ENCODE data around the gene CLSTN1. TPM values are rescaled to one million over a fixed set of nuclear protein-coding genes. Genes with fewer than 3 reads are reported as not detected.

The CLSTN1 gene
- total RNA-seq, 1 experiment from 2014 or later = 100 TPM

- no peak for TF ChIP-seq CTCF (conservative IDR thresholded peaks at IDR 0.05)
- Histone ChIP-seq H2BK15ac (ENCODE audit: low read depth, low read length) (no peak overlapping the region), H3K79me1 (ENCODE audit: insufficient read depth, low read depth, low read length, poor library complexity, severe bottlenecking) (peaks cover 10% of the 10 kb centered on the region), H4K5ac (ENCODE audit: insufficient read length, low read depth, low read length) (no peak overlapping the region), H3K9ac (ENCODE audit: extremely low read depth, insufficient read length, low read length) (no peak overlapping the region), H4K91ac (ENCODE audit: insufficient read length, low read depth, low read length) (no peak overlapping the region), H2BK120ac (ENCODE audit: low read depth, low read length, poor library complexity, severe bottlenecking) (no peak overlapping the region), H2AK5ac (ENCODE audit: insufficient read length, low read length) (no peak overlapping the region), H3K9me3 (ENCODE audit: control insufficient read depth, low read depth, low read length) (no peaks in the 10 kb centered on the region), H2BK20ac (ENCODE audit: low read depth, low read length, poor library complexity, severe bottlenecking) (no peak overlapping the region), H2AFZ (ENCODE audit: low read length) (no peak overlapping the region), H3K18ac (ENCODE audit: insufficient read length, low read depth, low read length) (no peak overlapping the region), H2BK5ac (ENCODE audit: insufficient read length, low read length) (no peak overlapping the region), H4K8ac (replicated peaks; ENCODE audit: insufficient read length, low read depth, low read length) (no peak overlapping the region), H3K14ac (ENCODE audit: insufficient read depth, low read length) (no peak overlapping the region), H2BK12ac (ENCODE audit: insufficient read length, low read depth, low read length) (no peak overlapping the region), H3K4me1 (ENCODE audit: insufficient read depth, low read length) (no peaks in the 10 kb centered on the region; the same call in 1 of the 2 replicates), H4K20me1 (ENCODE audit: control insufficient read depth, insufficient read depth, insufficient read length) (no peaks in the 10 kb centered on the region), H3K4ac (ENCODE audit: low read depth, low read length) (no peak overlapping the region), H3K23ac (ENCODE audit: insufficient read length, low read depth, low read length) (no peak overlapping the region), H3K27ac (ENCODE audit: insufficient read length, low read depth, low read length) (no peak overlapping the region), H3K4me2 (ENCODE audit: insufficient read depth, insufficient read length, low read length) (no peak overlapping the region), H3K27me3 (ENCODE audit: insufficient read depth, low read length) (no peaks in the 10 kb centered on the region), H3K56ac (ENCODE audit: insufficient read length, low read depth, low read length) (no peak overlapping the region), H3T11ph (ENCODE audit: low read length) (no peak overlapping the region), H3K79me2 (ENCODE audit: insufficient read depth, low read length) (peaks cover 9% of the 10 kb centered on the region; the same call in 1 of the 2 replicates), H3K23me2 (ENCODE audit: insufficient read length, low read depth, low read length, poor library complexity, severe bottlenecking) (no peaks in the 10 kb centered on the region)
- Mint-ChIP-seq H3K27me3 (ENCODE audit: low read depth) (no peaks in the 10 kb centered on the region), H3K36me3 (ENCODE audit: insufficient read depth in 1 of 3, low read depth in 3 of 3) (peaks cover 3 to 8% (median 4%) of the 10 kb centered on the region in 3 experiments; a peak in 5 of 7 replicates), H3K27ac (peak overlapping the region in 1 of 3 experiments; percentile 76; a peak in 2 of 7 replicates), H3K9me3 (no peaks in the 10 kb centered on the region; a peak in 1 of 5 replicates), H3K4me1 (peaks cover 23 to 27% of the 10 kb centered on the region in 2 experiments), H3K4me3 (no peak overlapping the region)
- no peak for DNase-seq
- WGBS (ENCODE audit: extremely low coverage, insufficient read length, low lambda C conversion rate) = no CpG with 5 or more reads among the region's 1 CpG
These were observed 21.9 kb downstream of the CLSTN1 start for GRCh38 chr1:9801909-9802308.
